GM23248 (cell line): ENCODE measurements around the gene LAMP5. TPM values are rescaled to one million over a fixed set of nuclear protein-coding genes. Genes with fewer than 3 reads are reported as not detected.

Source experiments
- DNase-seq: peaks from one replicate; pipeline ENCODE4 v3.0.0-alpha.2; 2015
- H2AFZ ChIP-seq: fragments of 200-600 bp; sonication (generic); 2 replicates; pipeline ENCODE4 v1.6.1; 2016; ENCODE audit warnings: antibody characterized with exemption
- H3F3A ChIP-seq: fragments of 200-600 bp; sonication (generic); 2 replicates; pipeline ENCODE4 v1.6.1; 2016; ENCODE audit warnings: mild to moderate bottlenecking, antibody characterized with exemption, mixed run types; ENCODE audit not compliant: insufficient read depth
- H3K27ac ChIP-seq: fragments of 200-600 bp; sonication (generic); 2 replicates; pipeline ENCODE4 v1.5.1; 2016; ENCODE audit warnings: mild to moderate bottlenecking
- H3K27me3 ChIP-seq: fragments of 200-600 bp; sonication (generic); replicated peaks from 2 replicates; pipeline ENCODE4 v1.6.1; 2016; ENCODE audit warnings: mild to moderate bottlenecking; ENCODE audit not compliant: insufficient read depth
- H3K36me3 ChIP-seq: fragments of 200-600 bp; sonication (generic); 2 replicates; pipeline ENCODE4 v1.6.1; 2016; ENCODE audit warnings: low read depth, mild to moderate bottlenecking
- H3K4me1 ChIP-seq: fragments of 200-600 bp; sonication (generic); 2 replicates; pipeline ENCODE4 v1.6.1; 2016; ENCODE audit warnings: mild to moderate bottlenecking; ENCODE audit not compliant: insufficient read depth
- H3K4me2 ChIP-seq: fragments of 200-600 bp; sonication (generic); one replicate; pipeline ENCODE4 v1.6.1; 2016; ENCODE audit warnings: mild to moderate bottlenecking; ENCODE audit not compliant: unreplicated experiment
- H3K4me3 ChIP-seq: fragments of 200-600 bp; sonication (generic); 2 replicates; pipeline ENCODE4 v1.5.1; 2016; ENCODE audit warnings: mild to moderate bottlenecking
- H3K79me2 ChIP-seq: fragments of 200-600 bp; sonication (generic); 2 replicates; pipeline ENCODE4 v1.6.1; 2016; ENCODE audit warnings: mild to moderate bottlenecking; ENCODE audit not compliant: insufficient read depth
- H3K9ac ChIP-seq: fragments of 200-600 bp; sonication (generic); 2 replicates; pipeline ENCODE4 v1.6.1; 2016; ENCODE audit warnings: mild to moderate bottlenecking
- H3K9me2 ChIP-seq: fragments of 200-600 bp; sonication (generic); 2 replicates; pipeline ENCODE4 v1.6.1; 2016; ENCODE audit warnings: mixed run types, mild to moderate bottlenecking, moderate library complexity; ENCODE audit not compliant: insufficient read depth
- H3K9me3 ChIP-seq: fragments of 200-600 bp; sonication (generic); one replicate; pipeline ENCODE4 v1.6.1; 2017; ENCODE audit warnings: low read depth
- H4K20me1 ChIP-seq: fragments of 200-600 bp; sonication (generic); 2 replicates; pipeline ENCODE4 v1.6.0; 2016; ENCODE audit not compliant: insufficient read depth
- EZH2 ChIP-seq: fragments of 200-600 bp; sonication (generic); IDR thresholded peaks from 2 replicates; pipeline ENCODE4 v1.6.1; 2018; ENCODE audit warnings: antibody characterized with exemption, mild to moderate bottlenecking; ENCODE audit not compliant: insufficient read depth, poor library complexity, severe bottlenecking
- EZH2phosphoT487 ChIP-seq: fragments of 200-600 bp; sonication (generic); IDR thresholded peaks from 2 replicates; pipeline ENCODE4 v1.6.1; 2018; ENCODE audit warnings: antibody characterized with exemption, moderate library complexity, mild to moderate bottlenecking, low read depth; ENCODE audit not compliant: insufficient read depth
- WGBS, 2 experiments: methylation state at CpG; one replicate each; pipeline ENCODE4 v1.1.6; 2015 to 2017; ENCODE audit warnings: low lambda C conversion rate in 2 of 2, low coverage in 1 of 2; ENCODE audit errors: missing lambda C conversion rate in 2 of 2; 5-methylcytosine and 5-hydroxymethylcytosine counted together
- in situ Hi-C: fragments of 300-500 bp; cut with MboI; formaldehyde crosslinking; loops from 2 replicates; pipeline ENCODE4 v1.15.0; 2020
- polyA plus RNA-seq: library from polyadenylated mRNA; unstranded; fragments of >200 nt; fragmentation: Nextera tagmentation; extraction: Ambion mirVana; gene quantifications from 2 replicates; pipeline ENCODE4 v1.2.1, GENCODE V29; 2016
- total RNA-seq: library from RNA; depleted of rRNA; stranded (reverse); fragments of >200 nt; shearing (Covaris generic); gene quantifications from 2 replicates; pipeline ENCODE4 v1.2.3, GENCODE V29; 2014

LAMP5 gene
- total and polyA plus RNA-seq, 2 experiments from 2014 or later = 0.11 TPM; not detected in 1

- no peaks in the 10 kb centered on the region for H3K79me2 ChIP-seq
- H3K4me2 ChIP-seq = no peak overlapping the region
- no peaks in the 10 kb centered on the region for H3K9me2 ChIP-seq
- H3K4me3 ChIP-seq = no peak overlapping the region
- H4K20me1 ChIP-seq = no peaks in the 10 kb centered on the region
- no peaks in the 10 kb centered on the region for H3K4me1 ChIP-seq
- no peak overlapping the region for H3K27ac ChIP-seq
- H2AFZ ChIP-seq = no peak overlapping the region
- H3K9ac ChIP-seq = no peak overlapping the region
- DNase-seq = no peak
- H3K36me3 ChIP-seq = no peaks in the 10 kb centered on the region
- in situ Hi-C loops = no loop called here
- TF ChIP-seq EZH2phosphoT487 (no peak), EZH2 (no peak)
- no peaks in the 10 kb centered on the region for H3F3A ChIP-seq
- 39 to 41% methylated on average over 4 of the region's 4 CpGs for WGBS, 2 experiments
- H3K27me3 ChIP-seq = no peaks in the 10 kb centered on the region
- no peaks in the 10 kb centered on the region for H3K9me3 ChIP-seq
Observed at GRCh38 chr20:9551808-9552550, 37.6 kb downstream of the LAMP5 start.

- no peak overlapping the region for H3K27ac ChIP-seq
- no peaks in the 10 kb centered on the region for H4K20me1 ChIP-seq
- H3K4me2 ChIP-seq = no peak overlapping the region
- no peak overlapping the region for H3K9ac ChIP-seq
- TF ChIP-seq EZH2phosphoT487 = no peak
- TF ChIP-seq EZH2 = no peak
- H3K9me2 ChIP-seq = no peaks in the 10 kb centered on the region
- H3K4me1 ChIP-seq = no peaks in the 10 kb centered on the region
- H3F3A ChIP-seq = no peaks in the 10 kb centered on the region
- H3K36me3 ChIP-seq = no peaks in the 10 kb centered on the region
- no peaks in the 10 kb centered on the region for H3K27me3 ChIP-seq
- H2AFZ ChIP-seq = no peak overlapping the region
- in situ Hi-C loops = no loop called here
- H3K4me3 ChIP-seq = no peak overlapping the region
- WGBS, 2 experiments = 29 to 40% methylated on average over 2 of the region's 2 CpGs
- no peaks in the 10 kb centered on the region for H3K9me3 ChIP-seq
- H3K79me2 ChIP-seq = no peaks in the 10 kb centered on the region
- DNase-seq = peak; percentile 30
Observed at GRCh38 chr20:9555781-9556180, 41.4 kb downstream of the LAMP5 start.

DNA sequence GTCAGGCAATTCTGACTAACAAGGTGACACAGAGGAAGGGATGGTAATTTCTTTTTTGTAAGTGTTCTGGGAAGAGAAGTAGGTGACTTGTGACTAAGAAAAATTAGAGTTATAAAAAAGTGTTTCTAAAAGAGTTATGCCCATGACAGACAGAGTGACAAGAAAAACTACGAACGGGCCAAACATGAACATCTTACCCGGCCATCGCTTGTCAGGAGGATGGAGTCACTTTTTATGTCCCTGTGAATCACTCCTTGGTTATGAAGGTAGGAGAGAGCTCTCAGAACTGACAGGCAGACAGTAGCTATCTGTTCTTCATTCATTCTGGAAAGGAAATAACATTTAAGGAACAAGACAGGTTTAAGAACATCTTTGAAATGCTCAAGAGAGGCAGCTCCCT is 43.0 kb downstream of the LAMP5 start:
- H3K79me2 ChIP-seq = no peaks in the 10 kb centered on the region
- no peak overlapping the region for H3K4me3 ChIP-seq
- no peaks in the 10 kb centered on the region for H3K36me3 ChIP-seq
- no peak overlapping the region for H2AFZ ChIP-seq
- H3K27me3 ChIP-seq = no peaks in the 10 kb centered on the region; the same call in 1 of the 2 replicates
- no peak for DNase-seq
- TF ChIP-seq EZH2 (no peak), EZH2phosphoT487 (no peak)
- H3F3A ChIP-seq = no peaks in the 10 kb centered on the region
- in situ Hi-C loops = no loop called here
- no peak overlapping the region for H3K4me2 ChIP-seq
- H3K4me1 ChIP-seq = no peaks in the 10 kb centered on the region
- H3K9me2 ChIP-seq = no peaks in the 10 kb centered on the region
- H3K27ac ChIP-seq = no peak overlapping the region
- no peaks in the 10 kb centered on the region for H4K20me1 ChIP-seq
- 56 to 74% methylated on average over 4 of the region's 4 CpGs for WGBS, 2 experiments
- no peaks in the 10 kb centered on the region for H3K9me3 ChIP-seq
- H3K9ac ChIP-seq = no peak overlapping the region

GRCh38 chr20:9565910-9566550 is 51.6 kb downstream of the LAMP5 start:
- Histone ChIP-seq H3K27ac (no peak overlapping the region), H3K9me3 (no peaks in the 10 kb centered on the region), H3K9me2 (no peaks in the 10 kb centered on the region), H3K4me2 (no peak overlapping the region), H3K36me3 (no peaks in the 10 kb centered on the region), H3K9ac (no peak overlapping the region), H3K79me2 (no peaks in the 10 kb centered on the region), H4K20me1 (no peaks in the 10 kb centered on the region), H3K4me3 (no peak overlapping the region), H3K27me3 (no peaks in the 10 kb centered on the region; the same call in none of the 2 replicates), H3F3A (no peaks in the 10 kb centered on the region), H2AFZ (no peak overlapping the region), H3K4me1 (no peaks in the 10 kb centered on the region)
- in situ Hi-C loops = loop anchor here (10.0 kb wide), 1 partner anchor 79 kb away; no protein-coding TSS in a partner anchor
- TF ChIP-seq EZH2 = no peak
- TF ChIP-seq EZH2phosphoT487 = no peak
- WGBS, 2 experiments = 53 to 62% methylated on average over 20 of the region's 20 CpGs
- DNase-seq = no peak
